CD4-positive, CD25-positive, alpha-beta regulatory T cell (primary cell): Measurements from ENCODE around the gene SDK1. TPM values are rescaled to one million over a fixed set of nuclear protein-coding genes. Genes with fewer than 3 reads are reported as not detected.

Source experiments
- ATAC-seq, 2 donors: fragments of 150-1000 bp; cut with Tn5 transposase; one replicate each; pipeline ENCODE4 v1.10.0; 2021; ENCODE audit warnings: low read depth in 2 of 2, moderate number of reproducible peaks in 2 of 2, moderate library complexity in 1 of 2
- DNase-seq, 3 donors: peaks; one replicate each; pipeline versions ENCODE4 v3.0.0 to v3.0.0-alpha.2; 2012 to 2022; ENCODE audit warnings: mixed read lengths in 1 of 3
- H3K27ac ChIP-seq: one replicate; pipeline ENCODE4 v1.7.0; 2013; ENCODE audit warnings: mild to moderate bottlenecking, low read length; ENCODE audit not compliant: insufficient read depth, poor library complexity, severe bottlenecking
- H3K27me3 ChIP-seq: one replicate; pipeline ENCODE4 v1.7.0; 2013; ENCODE audit warnings: low read length; ENCODE audit not compliant: control insufficient read depth, insufficient read depth
- H3K36me3 ChIP-seq: one replicate; pipeline ENCODE4 v1.7.0; 2013; ENCODE audit warnings: mild to moderate bottlenecking, low read length, moderate library complexity; ENCODE audit not compliant: control insufficient read depth, insufficient read depth
- H3K4me1 ChIP-seq: 2 replicates; pipeline ENCODE4 v1.7.0; 2013; ENCODE audit warnings: mild to moderate bottlenecking, low read length; ENCODE audit not compliant: insufficient read depth, control insufficient read depth, poor library complexity, severe bottlenecking
- H3K4me3 ChIP-seq: one replicate; pipeline ENCODE4 v1.7.0; 2013; ENCODE audit warnings: low read depth, mild to moderate bottlenecking, low read length, moderate library complexity
- H3K9me3 ChIP-seq, 2 experiments: 1 replicate in 1 of 2; 2 replicates in 1 of 2; pipeline ENCODE4 v1.7.0; 2013; ENCODE audit warnings: low read length in 2 of 2, mild to moderate bottlenecking in 1 of 2, moderate library complexity in 1 of 2; ENCODE audit not compliant: control insufficient read depth in 2 of 2
- H3K27ac Mint-ChIP-seq, 3 donors: one replicate each; pipeline ENCODE4 v1.8.0; 2020 to 2022; ENCODE audit warnings: mild to moderate bottlenecking in 3 of 3, mixed read lengths in 3 of 3, moderate library complexity in 2 of 3
- H3K27me3 Mint-ChIP-seq: one replicate; pipeline ENCODE4 v1.8.0; 2022; ENCODE audit warnings: mild to moderate bottlenecking, mixed read lengths
- H3K36me3 Mint-ChIP-seq: one replicate; pipeline ENCODE4 v1.8.0; 2020; ENCODE audit warnings: mixed read lengths
- H3K4me1 Mint-ChIP-seq, 4 donors: one replicate each; pipeline ENCODE4 v1.8.0; 2020 to 2022; ENCODE audit warnings: mixed read lengths in 4 of 4, mild to moderate bottlenecking in 1 of 4
- H3K4me3 Mint-ChIP-seq, 4 donors: one replicate each; pipeline ENCODE4 v1.8.0; 2020 to 2022; ENCODE audit warnings: mild to moderate bottlenecking in 4 of 4, mixed read lengths in 4 of 4, moderate library complexity in 3 of 4
- H3K9me3 Mint-ChIP-seq, 7 donors: one replicate each; pipeline ENCODE4 v1.8.0; 2020 to 2022; ENCODE audit warnings: mixed read lengths in 7 of 7, mild to moderate bottlenecking in 3 of 7, moderate library complexity in 2 of 7
- polyA plus RNA-seq, 4 donors: library from polyadenylated mRNA; unstranded; fragments of 300-500 nt; fragmentation: Illumina TruSeq; gene quantifications; one replicate each; pipeline ENCODE4 v1.2.3, GENCODE V29; 2021
- total RNA-seq: library from RNA; stranded (reverse); gene quantifications from one replicate; pipeline ENCODE4 v1.2.3, GENCODE V29; 2022

Gene SDK1
- total and polyA plus RNA-seq, 5 donors from 2014 or later: 0.47 TPM; not detected in 4

DNA sequence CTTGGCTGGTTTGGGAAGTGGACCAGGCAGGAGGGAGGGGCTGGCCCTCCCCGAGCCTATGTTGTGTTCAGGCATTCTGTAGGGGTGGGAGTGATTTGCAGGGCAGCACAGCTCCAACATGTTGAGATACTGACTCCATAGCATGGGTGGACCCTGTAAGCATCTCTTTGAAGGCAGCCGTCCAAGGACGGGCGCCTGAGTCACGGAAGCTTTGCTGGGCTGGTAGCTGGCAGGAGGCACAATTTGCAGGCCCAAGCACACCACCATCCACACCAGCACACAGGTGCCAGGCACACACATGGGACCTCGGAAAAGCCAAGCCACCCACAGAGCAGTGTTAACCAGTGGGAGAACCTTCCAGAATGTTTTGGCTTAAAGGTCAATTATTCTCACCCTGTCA lies 875.9 kb downstream of the SDK1 start:
- peaks cover 0 to 4% (median 0%) of the 10 kb centered on the region in 7 donors for H3K9me3 Mint-ChIP-seq
- H3K4me1 Mint-ChIP-seq: no peaks in the 10 kb centered on the region
- DNase-seq (no peak), ATAC-seq (no peak)
- no peaks in the 10 kb centered on the region for H3K27me3 Mint-ChIP-seq
- Histone ChIP-seq H3K9me3 (no peaks in the 10 kb centered on the region), H3K4me1 (no peaks in the 10 kb centered on the region), H3K4me3 (no peak overlapping the region), H3K36me3 (no peaks in the 10 kb centered on the region), H3K27ac (no peak overlapping the region), H3K27me3 (no peaks in the 10 kb centered on the region)
- no peak overlapping the region for H3K27ac Mint-ChIP-seq
- no peak overlapping the region for H3K4me3 Mint-ChIP-seq
- no peaks in the 10 kb centered on the region for H3K36me3 Mint-ChIP-seq

DNA sequence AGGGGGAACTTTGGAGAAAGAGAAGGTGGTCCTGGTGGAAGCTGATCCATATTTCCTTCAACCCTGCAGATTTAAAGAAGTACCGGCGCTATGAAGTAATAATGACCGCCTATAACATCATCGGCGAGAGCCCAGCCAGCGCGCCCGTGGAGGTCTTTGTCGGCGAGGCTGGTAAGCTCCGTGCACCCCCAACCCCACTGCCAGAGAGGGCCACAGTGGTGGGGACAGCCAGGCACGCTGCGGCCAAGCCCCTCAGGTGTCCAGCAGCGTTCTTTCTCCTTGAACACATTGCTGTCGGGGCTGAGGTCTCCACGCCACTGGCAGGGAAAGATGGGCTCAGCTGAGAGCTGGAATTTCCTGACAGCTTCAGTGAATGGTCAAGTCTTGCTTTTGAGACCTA lies 877.4 kb downstream of the SDK1 start:
- Histone ChIP-seq H3K27ac (no peak overlapping the region), H3K4me3 (no peak overlapping the region), H3K4me1 (no peaks in the 10 kb centered on the region), H3K36me3 (no peaks in the 10 kb centered on the region), H3K27me3 (no peaks in the 10 kb centered on the region), H3K9me3 (no peaks in the 10 kb centered on the region)
- Mint-ChIP-seq H3K9me3 (peaks cover 0 to 4% (median 0%) of the 10 kb centered on the region in 7 donors), H3K4me1 (no peaks in the 10 kb centered on the region), H3K36me3 (no peaks in the 10 kb centered on the region), H3K4me3 (no peak overlapping the region), H3K27ac (no peak overlapping the region), H3K27me3 (no peaks in the 10 kb centered on the region)
- no peak for DNase-seq
- ATAC-seq: no peak

DNA sequence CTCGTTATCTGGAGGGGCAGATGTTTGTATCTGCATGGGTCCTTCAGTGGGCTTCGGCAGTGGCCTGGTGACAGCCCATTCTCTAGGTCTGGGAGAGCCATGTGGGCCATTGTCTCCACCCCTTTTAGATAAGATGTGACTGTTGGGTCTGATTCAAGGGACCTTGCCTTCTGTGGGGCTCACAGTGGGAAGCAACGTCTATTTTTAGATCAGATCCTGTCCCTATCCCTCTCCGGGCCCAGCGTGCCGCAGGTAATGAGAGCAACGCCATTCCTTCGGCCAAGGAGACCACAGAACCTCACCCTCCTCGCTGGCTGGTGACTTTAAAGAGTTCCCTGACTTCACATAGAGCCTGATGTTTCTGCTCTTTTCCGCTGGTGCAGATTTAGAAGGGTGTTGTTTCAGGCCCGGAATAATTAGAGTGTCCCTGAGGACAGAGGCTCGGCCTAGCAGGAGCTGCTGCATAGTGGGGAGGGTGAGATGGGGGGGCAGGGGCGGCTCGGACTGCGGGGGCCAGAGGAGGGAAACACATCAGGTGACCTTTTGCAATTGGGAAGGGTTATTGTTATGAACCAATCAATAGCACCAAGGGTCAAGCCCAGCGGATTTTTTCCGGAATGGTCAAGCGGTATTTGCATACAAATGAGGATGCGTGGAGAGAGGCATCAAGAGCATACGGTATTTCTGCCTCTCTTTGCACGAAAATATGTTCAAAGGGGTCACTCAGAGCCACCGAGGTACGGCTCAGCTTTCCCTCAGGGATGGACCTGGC lies 878.0 kb downstream of the SDK1 start:
- no peaks in the 10 kb centered on the region for H3K36me3 Mint-ChIP-seq
- Histone ChIP-seq H3K9me3 (no peaks in the 10 kb centered on the region), H3K27me3 (no peaks in the 10 kb centered on the region), H3K4me1 (no peaks in the 10 kb centered on the region), H3K36me3 (no peaks in the 10 kb centered on the region), H3K27ac (no peak overlapping the region), H3K4me3 (no peak overlapping the region)
- H3K4me3 Mint-ChIP-seq: no peak overlapping the region
- H3K4me1 Mint-ChIP-seq: no peaks in the 10 kb centered on the region
- DNase-seq (no peak), ATAC-seq (no peak)
- no peaks in the 10 kb centered on the region for H3K27me3 Mint-ChIP-seq
- no peak overlapping the region for H3K27ac Mint-ChIP-seq
- H3K9me3 Mint-ChIP-seq: peaks cover 0 to 4% (median 0%) of the 10 kb centered on the region in 7 donors

DNA sequence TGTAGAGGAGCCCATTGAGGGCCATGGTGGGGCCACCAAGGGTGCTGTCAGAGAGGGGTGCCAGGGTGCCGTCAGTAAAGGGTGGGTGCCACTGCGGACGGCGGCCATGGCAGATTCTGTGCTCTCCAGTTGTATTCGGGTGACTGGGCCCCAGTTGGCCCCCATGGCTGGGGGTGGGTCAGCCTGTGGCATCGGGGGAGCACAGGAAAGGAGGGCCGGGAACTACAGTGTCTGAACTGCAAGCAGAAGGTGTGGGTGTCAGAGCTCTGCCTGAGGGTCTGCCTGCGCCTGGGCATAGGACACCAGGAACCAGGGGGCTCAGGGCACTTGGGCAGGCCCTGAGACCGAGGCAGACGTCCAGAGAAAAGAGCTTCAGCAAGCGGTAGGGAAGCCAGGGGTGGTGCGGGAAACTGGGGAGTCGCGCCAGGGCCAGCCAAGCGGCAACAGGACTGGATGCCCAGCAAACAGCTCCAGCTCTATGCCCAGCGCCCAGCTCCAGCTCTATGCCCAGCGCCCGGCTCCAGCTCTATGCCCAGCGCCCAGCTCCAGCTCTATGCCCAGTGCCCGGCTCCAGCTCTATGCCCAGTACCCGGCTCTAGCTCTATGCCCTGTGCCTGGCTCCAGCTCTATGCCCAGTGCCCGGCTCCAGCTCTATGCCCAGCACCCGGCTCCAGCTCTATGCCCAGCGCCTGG lies 878.8 kb downstream of the SDK1 start:
- no peaks in the 10 kb centered on the region for H3K4me1 ChIP-seq
- Mint-ChIP-seq H3K4me3 (no peak overlapping the region), H3K27me3 (no peaks in the 10 kb centered on the region), H3K9me3 (peaks cover 0 to 4% (median 0%) of the 10 kb centered on the region in 7 donors), H3K36me3 (no peaks in the 10 kb centered on the region), H3K4me1 (no peaks in the 10 kb centered on the region), H3K27ac (no peak overlapping the region)
- H3K27me3 ChIP-seq: no peaks in the 10 kb centered on the region
- DNase-seq: no peak
- no peaks in the 10 kb centered on the region for H3K36me3 ChIP-seq
- H3K9me3 ChIP-seq: no peaks in the 10 kb centered on the region
- H3K4me3 ChIP-seq: no peak overlapping the region
- H3K27ac ChIP-seq: no peak overlapping the region
- no peak for ATAC-seq

DNA sequence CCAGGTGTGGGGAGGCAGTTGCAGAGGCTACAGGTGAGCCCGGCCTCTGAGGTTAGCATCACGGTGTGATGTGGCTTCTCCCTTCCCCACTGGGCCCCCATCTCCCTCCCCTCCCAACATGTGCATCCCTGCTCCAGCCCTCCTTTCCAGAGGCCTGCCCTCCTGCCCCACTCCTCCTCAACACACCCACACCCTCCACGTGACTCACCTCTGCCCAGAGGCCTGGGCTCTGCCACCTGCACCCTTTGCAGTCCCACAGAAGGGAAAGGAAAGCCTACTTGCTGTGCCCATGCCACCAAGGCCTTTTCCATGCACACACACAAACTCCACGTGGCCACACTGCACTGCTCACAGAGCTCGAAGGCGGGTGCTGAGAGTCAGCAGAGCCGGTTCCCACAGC lies 880.4 kb downstream of the SDK1 start:
- ATAC-seq: no peak
- H3K4me1 ChIP-seq: no peaks in the 10 kb centered on the region

DNA sequence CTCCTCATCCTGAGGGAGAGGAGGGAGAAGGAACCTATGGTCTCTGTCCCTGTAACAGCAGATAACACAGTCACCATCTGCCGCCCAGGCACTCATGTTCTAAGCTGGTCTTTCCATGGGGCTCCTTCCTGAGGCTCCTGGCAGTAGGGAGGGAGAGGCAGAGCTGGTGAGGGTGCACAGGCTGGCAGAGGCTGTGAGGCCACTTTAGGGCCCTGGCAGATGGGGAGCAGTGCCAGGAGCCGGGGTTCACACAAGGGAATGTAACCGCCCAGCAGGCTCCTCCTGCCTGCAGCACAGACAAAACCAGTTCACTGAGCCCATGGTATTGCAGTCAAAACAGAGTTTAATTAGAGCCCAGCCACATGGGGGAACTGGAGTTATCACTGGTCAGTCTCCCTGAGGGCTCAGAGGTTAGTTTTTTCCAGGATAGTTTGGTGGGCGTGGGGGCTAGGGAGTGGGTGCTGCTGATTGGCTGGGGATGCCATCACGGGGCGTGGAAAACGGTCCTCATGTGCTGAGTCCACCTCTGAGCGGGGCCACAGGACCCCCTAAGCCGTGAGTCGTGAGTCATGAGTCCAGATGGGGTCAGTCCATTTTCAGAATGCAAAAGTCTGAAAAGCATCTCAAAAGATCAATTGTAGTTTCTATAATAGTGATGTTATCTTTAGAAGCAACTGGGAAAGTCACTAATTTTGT lies 881.7 kb downstream of the SDK1 start:
- DNase-seq (no peak), ATAC-seq (no peak)
- Histone ChIP-seq H3K36me3 (no peaks in the 10 kb centered on the region), H3K27ac (no peak overlapping the region), H3K4me3 (no peak overlapping the region), H3K9me3 (no peaks in the 10 kb centered on the region), H3K27me3 (no peaks in the 10 kb centered on the region), H3K4me1 (no peaks in the 10 kb centered on the region)
- no peak overlapping the region for H3K4me3 Mint-ChIP-seq
- H3K4me1 Mint-ChIP-seq: no peaks in the 10 kb centered on the region
- H3K27me3 Mint-ChIP-seq: no peaks in the 10 kb centered on the region
- H3K9me3 Mint-ChIP-seq: peaks cover 0 to 4% (median 0%) of the 10 kb centered on the region in 7 donors
- no peaks in the 10 kb centered on the region for H3K36me3 Mint-ChIP-seq
- no peak overlapping the region for H3K27ac Mint-ChIP-seq

More for the DNA sequence above, 880.4 kb downstream of the SDK1 start:
- Mint-ChIP-seq H3K27ac (peak overlapping the region in 1 of 3 donors; percentile 71), H3K36me3 (no peaks in the 10 kb centered on the region), H3K4me1 (no peaks in the 10 kb centered on the region), H3K27me3 (no peaks in the 10 kb centered on the region), H3K9me3 (peaks cover 0 to 4% (median 0%) of the 10 kb centered on the region in 7 donors), H3K4me3 (no peak overlapping the region)
- no peak overlapping the region for H3K4me3 ChIP-seq
- no peaks in the 10 kb centered on the region for H3K36me3 ChIP-seq
- H3K27ac ChIP-seq: no peak overlapping the region
- H3K9me3 ChIP-seq: no peaks in the 10 kb centered on the region
- no peak for DNase-seq
- no peaks in the 10 kb centered on the region for H3K27me3 ChIP-seq

DNA sequence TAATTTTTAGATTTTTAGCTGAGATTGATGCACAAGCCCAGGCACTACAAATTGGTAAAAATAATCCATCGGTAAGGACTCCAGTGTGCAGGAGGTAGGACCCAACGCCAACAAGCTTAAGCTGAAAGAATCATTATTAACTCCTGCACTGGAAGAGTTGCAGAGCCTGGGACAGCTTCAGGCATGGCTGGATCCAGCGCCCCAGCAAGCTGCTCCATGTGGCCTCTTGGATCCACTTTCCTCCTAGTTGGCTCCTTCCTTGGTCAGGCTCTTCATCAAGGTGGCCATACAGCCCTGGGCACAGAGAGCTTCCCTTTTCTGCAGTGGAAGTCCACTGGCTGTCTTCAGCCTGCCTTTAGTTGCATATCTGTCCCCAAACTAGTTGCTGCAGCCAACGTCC lies 883.6 kb downstream of the SDK1 start:
- Mint-ChIP-seq H3K4me1 (no peaks in the 10 kb centered on the region), H3K27ac (no peak overlapping the region), H3K4me3 (no peak overlapping the region), H3K9me3 (peaks cover 0 to 4% (median 0%) of the 10 kb centered on the region in 7 donors), H3K27me3 (no peaks in the 10 kb centered on the region), H3K36me3 (no peaks in the 10 kb centered on the region)
- H3K36me3 ChIP-seq: no peaks in the 10 kb centered on the region
- H3K9me3 ChIP-seq: no peaks in the 10 kb centered on the region
- no peaks in the 10 kb centered on the region for H3K4me1 ChIP-seq
- DNase-seq (no peak), ATAC-seq (no peak)
- H3K4me3 ChIP-seq: no peak overlapping the region
- H3K27ac ChIP-seq: no peak overlapping the region
- H3K27me3 ChIP-seq: no peaks in the 10 kb centered on the region
